ENCODE data around the gene DRD1. TPM values are rescaled to one million over a fixed set of nuclear protein-coding genes. Genes with fewer than 3 reads are reported as not detected.

DRD1 gene
- total RNA-seq, 1 experiment from 2014 or later, result not detected

- no peak overlapping the region for H3K4me3 ChIP-seq (ENCODE audit: low read length)
- no peaks in the 10 kb centered on the region for H3K9me2 ChIP-seq (replicated peaks; ENCODE audit: insufficient read depth, low read length)
- H2AFZ ChIP-seq (ENCODE audit: low read length), result no peak overlapping the region
- H3K9ac ChIP-seq (ENCODE audit: low read length), result no peak overlapping the region
- H4K20me1 ChIP-seq (ENCODE audit: insufficient read depth, low read depth, low read length), result peaks cover 64% of the 10 kb centered on the region
- H3K27ac ChIP-seq (ENCODE audit: low read length), result no peak overlapping the region
- no peaks in the 10 kb centered on the region for H3K27me3 ChIP-seq (ENCODE audit: low read length)
- peaks cover 31% of the 10 kb centered on the region for H3K36me3 ChIP-seq (ENCODE audit: insufficient read depth, low read length)
- no peak overlapping the region for H3K4me2 ChIP-seq (ENCODE audit: low read depth, low read length, poor library complexity, severe bottlenecking)
- H3K9me3 ChIP-seq (ENCODE audit: low read length), result no peaks in the 10 kb centered on the region
- peaks cover 100% of the 10 kb centered on the region for H3K79me2 ChIP-seq (ENCODE audit: low read length)
- no peak for DNase-seq
- H3K4me1 ChIP-seq (ENCODE audit: low read length), result peaks cover 12% of the 10 kb centered on the region
Measured at GRCh38 chr5:175484322-175484721, 40.3 kb upstream of the DRD1 start.

GRCh38 chr5:175483337-175483736, 39.4 kb upstream of the DRD1 start:
- H3K9me3 ChIP-seq (ENCODE audit: low read length), result no peaks in the 10 kb centered on the region
- H3K4me2 ChIP-seq (ENCODE audit: low read depth, low read length, poor library complexity, severe bottlenecking), result no peak overlapping the region
- DNase-seq, result no peak
- no peak overlapping the region for H3K4me3 ChIP-seq (ENCODE audit: low read length)
- H3K36me3 ChIP-seq (ENCODE audit: insufficient read depth, low read length), result peaks cover 22% of the 10 kb centered on the region
- H3K27ac ChIP-seq (ENCODE audit: low read length), result no peak overlapping the region
- H3K9me2 ChIP-seq (replicated peaks; ENCODE audit: insufficient read depth, low read length), result no peaks in the 10 kb centered on the region
- H3K27me3 ChIP-seq (ENCODE audit: low read length), result no peaks in the 10 kb centered on the region
- peaks cover 98% of the 10 kb centered on the region for H3K79me2 ChIP-seq (ENCODE audit: low read length)
- peaks cover 54% of the 10 kb centered on the region for H4K20me1 ChIP-seq (ENCODE audit: insufficient read depth, low read depth, low read length)
- no peak overlapping the region for H2AFZ ChIP-seq (ENCODE audit: low read length)
- H3K4me1 ChIP-seq (ENCODE audit: low read length), result peaks cover 12% of the 10 kb centered on the region
- no peak overlapping the region for H3K9ac ChIP-seq (ENCODE audit: low read length)

- Histone ChIP-seq H4K20me1 (ENCODE audit: insufficient read depth, low read depth, low read length) (peaks cover 24% of the 10 kb centered on the region), H3K4me3 (ENCODE audit: low read length) (peak overlapping the region; percentile 91)
- DNase-seq, result no peak
Measured at GRCh38 chr5:175479125-175479881, 35.3 kb upstream of the DRD1 start.

GRCh38 chr5:175478384-175479124, 34.6 kb upstream of the DRD1 start, which contains the start of gene SFXN1:
TSS of gene SFXN1 (plus strand) at chr5:175478560. CDS start at chr5:175492104, 13,544 bp downstream.
- Histone ChIP-seq H2AFZ (ENCODE audit: low read length) (peak within 1 kb of the TSS; percentile 88), H3K27me3 (ENCODE audit: low read length) (no peaks in the 10 kb centered on the region), H3K27ac (ENCODE audit: low read length) (no peak within 1 kb of the TSS), H3K9me2 (replicated peaks; ENCODE audit: insufficient read depth, low read length) (no peaks in the 10 kb centered on the region), H4K20me1 (ENCODE audit: insufficient read depth, low read depth, low read length) (peaks cover 18% of the 10 kb centered on the region), H3K9ac (ENCODE audit: low read length) (peak within 1 kb of the TSS; percentile 93), H3K4me2 (ENCODE audit: low read depth, low read length, poor library complexity, severe bottlenecking) (peak within 1 kb of the TSS; percentile 92), H3K9me3 (ENCODE audit: low read length) (no peaks in the 10 kb centered on the region), H3K36me3 (ENCODE audit: insufficient read depth, low read length) (peaks cover 15% of the 10 kb centered on the region), H3K4me3 (ENCODE audit: low read length) (peak within 1 kb of the TSS; percentile 91), H3K4me1 (ENCODE audit: low read length) (peaks cover 16% of the 10 kb centered on the region), H3K79me2 (ENCODE audit: low read length) (peaks cover 50% of the 10 kb centered on the region)
- DNase-seq, result peak; percentile 92

More at GRCh38 chr5:175479125-175479881, 35.3 kb upstream of the DRD1 start:
- Histone ChIP-seq H3K27ac (ENCODE audit: low read length) (no peak overlapping the region), H3K79me2 (ENCODE audit: low read length) (peaks cover 58% of the 10 kb centered on the region), H3K4me2 (ENCODE audit: low read depth, low read length, poor library complexity, severe bottlenecking) (peak overlapping the region; percentile 92), H3K27me3 (ENCODE audit: low read length) (no peaks in the 10 kb centered on the region), H3K4me1 (ENCODE audit: low read length) (peaks cover 16% of the 10 kb centered on the region), H3K36me3 (ENCODE audit: insufficient read depth, low read length) (peaks cover 19% of the 10 kb centered on the region), H3K9me2 (replicated peaks; ENCODE audit: insufficient read depth, low read length) (no peaks in the 10 kb centered on the region), H3K9ac (ENCODE audit: low read length) (peak overlapping the region; percentile 93), H2AFZ (ENCODE audit: low read length) (peak overlapping the region; percentile 72; the same call in 1 of the 2 replicates), H3K9me3 (ENCODE audit: low read length) (no peaks in the 10 kb centered on the region)

- Histone ChIP-seq H3K4me2 (ENCODE audit: low read depth, low read length, poor library complexity, severe bottlenecking) (peak overlapping the region; percentile 92), H3K27ac (ENCODE audit: low read length) (no peak overlapping the region), H3K79me2 (ENCODE audit: low read length) (peaks cover 45% of the 10 kb centered on the region), H2AFZ (ENCODE audit: low read length) (peak overlapping the region; percentile 88), H3K36me3 (ENCODE audit: insufficient read depth, low read length) (peaks cover 15% of the 10 kb centered on the region), H3K27me3 (ENCODE audit: low read length) (no peaks in the 10 kb centered on the region), H3K9me3 (ENCODE audit: low read length) (no peaks in the 10 kb centered on the region), H3K4me3 (ENCODE audit: low read length) (peak overlapping the region; percentile 91), H3K4me1 (ENCODE audit: low read length) (peaks cover 16% of the 10 kb centered on the region), H3K9ac (ENCODE audit: low read length) (peak overlapping the region; percentile 93), H4K20me1 (ENCODE audit: insufficient read depth, low read depth, low read length) (peaks cover 17% of the 10 kb centered on the region), H3K9me2 (replicated peaks; ENCODE audit: insufficient read depth, low read length) (no peaks in the 10 kb centered on the region)
- DNase-seq, result no peak
Measured at GRCh38 chr5:175478008-175478383, 34.0 kb upstream of the DRD1 start.

- Histone ChIP-seq H3K4me3 (ENCODE audit: low read length) (no peak overlapping the region), H3K4me1 (ENCODE audit: low read length) (peaks cover 16% of the 10 kb centered on the region), H3K27ac (ENCODE audit: low read length) (no peak overlapping the region), H3K79me2 (ENCODE audit: low read length) (peaks cover 39% of the 10 kb centered on the region), H3K36me3 (ENCODE audit: insufficient read depth, low read length) (peaks cover 15% of the 10 kb centered on the region), H4K20me1 (ENCODE audit: insufficient read depth, low read depth, low read length) (peaks cover 11% of the 10 kb centered on the region), H3K9ac (ENCODE audit: low read length) (no peak overlapping the region), H3K4me2 (ENCODE audit: low read depth, low read length, poor library complexity, severe bottlenecking) (no peak overlapping the region), H3K9me2 (replicated peaks; ENCODE audit: insufficient read depth, low read length) (no peaks in the 10 kb centered on the region), H3K27me3 (ENCODE audit: low read length) (no peaks in the 10 kb centered on the region), H3K9me3 (ENCODE audit: low read length) (no peaks in the 10 kb centered on the region), H2AFZ (ENCODE audit: low read length) (no peak overlapping the region)
- no peak for DNase-seq
Measured at GRCh38 chr5:175477440-175477839, 33.5 kb upstream of the DRD1 start.

GRCh38 chr5:175475248-175475647, 31.3 kb upstream of the DRD1 start:
- peaks cover 12% of the 10 kb centered on the region for H3K4me1 ChIP-seq (ENCODE audit: low read length)
- no peaks in the 10 kb centered on the region for H3K36me3 ChIP-seq (ENCODE audit: insufficient read depth, low read length)

GRCh38 chr5:175472378-175472777, 28.4 kb upstream of the DRD1 start:
- no peak overlapping the region for H3K4me2 ChIP-seq (ENCODE audit: low read depth, low read length, poor library complexity, severe bottlenecking)
- H3K9me3 ChIP-seq (ENCODE audit: low read length), result no peaks in the 10 kb centered on the region
- no peaks in the 10 kb centered on the region for H3K36me3 ChIP-seq (ENCODE audit: insufficient read depth, low read length)
- H4K20me1 ChIP-seq (ENCODE audit: insufficient read depth, low read depth, low read length), result no peaks in the 10 kb centered on the region
- no peak overlapping the region for H3K27ac ChIP-seq (ENCODE audit: low read length)
- no peaks in the 10 kb centered on the region for H3K27me3 ChIP-seq (ENCODE audit: low read length)
- DNase-seq, result no peak
- no peak overlapping the region for H3K9ac ChIP-seq (ENCODE audit: low read length)
- no peaks in the 10 kb centered on the region for H3K79me2 ChIP-seq (ENCODE audit: low read length)
- no peaks in the 10 kb centered on the region for H3K9me2 ChIP-seq (replicated peaks; ENCODE audit: insufficient read depth, low read length)
- no peak overlapping the region for H3K4me3 ChIP-seq (ENCODE audit: low read length)
- H2AFZ ChIP-seq (ENCODE audit: low read length), result no peak overlapping the region
- H3K4me1 ChIP-seq (ENCODE audit: low read length), result no peaks in the 10 kb centered on the region

More at GRCh38 chr5:175475248-175475647, 31.3 kb upstream of the DRD1 start:
- H2AFZ ChIP-seq (ENCODE audit: low read length), result no peak overlapping the region
- no peak overlapping the region for H3K4me2 ChIP-seq (ENCODE audit: low read depth, low read length, poor library complexity, severe bottlenecking)
- no peak overlapping the region for H3K27ac ChIP-seq (ENCODE audit: low read length)
- no peak for DNase-seq
- H3K9me3 ChIP-seq (ENCODE audit: low read length), result no peaks in the 10 kb centered on the region
- peaks cover 17% of the 10 kb centered on the region for H3K79me2 ChIP-seq (ENCODE audit: low read length)
- H3K9ac ChIP-seq (ENCODE audit: low read length), result no peak overlapping the region
- H3K9me2 ChIP-seq (replicated peaks; ENCODE audit: insufficient read depth, low read length), result no peaks in the 10 kb centered on the region
- no peak overlapping the region for H3K4me3 ChIP-seq (ENCODE audit: low read length)
- H3K27me3 ChIP-seq (ENCODE audit: low read length), result no peaks in the 10 kb centered on the region
- H4K20me1 ChIP-seq (ENCODE audit: insufficient read depth, low read depth, low read length), result no peaks in the 10 kb centered on the region; the same call in 1 of the 2 replicates

Data from Karpas-422 (cell line).